ENCODE measurements around the gene C22orf23.

C22orf23 gene

GRCh38 chr22:37982938-37983859 lies 29.8 kb upstream of the C22orf23 start:
- Histone ChIP-seq H3K4me3 (ENCODE audit: low read depth, low read length) (no peak overlapping the region), H3K27ac (ENCODE audit: extremely low read depth, low read depth, low read length) (no peak overlapping the region), H3K9me3 (ENCODE audit: control insufficient read depth, insufficient read depth, low read depth, low read length) (no peaks in the 10 kb centered on the region), H3K36me3 (ENCODE audit: control insufficient read depth in 2 of 2, insufficient read depth in 1 of 2, low read length in 2 of 2) (peaks cover 0 to 2% of the 10 kb centered on the region in 2 experiments; a peak in 1 of 3 replicates), H3K4me1 (ENCODE audit: control insufficient read depth, insufficient read depth, low read length) (no peaks in the 10 kb centered on the region)
- TF ChIP-seq ZNF529 (tag by site-specific recombination; IDR thresholded peaks at IDR 0.05; ENCODE audit: insufficient replicate concordance): no peak
- no peak for TF ChIP-seq ZNF580 (tag by site-specific recombination; IDR thresholded peaks at IDR 0.05)
- TF ChIP-seq ZNF558 (tag by site-specific recombination; IDR thresholded peaks at IDR 0.05): no peak
- no peak for TF ChIP-seq SCRT2 (tag by site-specific recombination; IDR thresholded peaks at IDR 0.05)
- TF ChIP-seq ZNF624 (tag by site-specific recombination; IDR thresholded peaks at IDR 0.05): no peak
- TF ChIP-seq REST (tag by site-specific recombination; IDR thresholded peaks at IDR 0.05): no peak
- no peak for TF ChIP-seq ZNF341 (tag by site-specific recombination; IDR thresholded peaks at IDR 0.05; ENCODE audit: low read depth)
- no peak for TF ChIP-seq ZNF658 (tag by site-specific recombination; IDR thresholded peaks at IDR 0.05)
- TF ChIP-seq IKZF3 (tag by site-specific recombination; IDR thresholded peaks at IDR 0.05): no peak
- no peak for TF ChIP-seq ZNF623 (tag by site-specific recombination; IDR thresholded peaks at IDR 0.05)
- no peak for TF ChIP-seq CTCF (tag by site-specific recombination; IDR thresholded peaks at IDR 0.05)
- TF ChIP-seq ZNF561 (tag by site-specific recombination; IDR thresholded peaks at IDR 0.05; ENCODE audit: borderline replicate concordance): no peak
- TF ChIP-seq ZBTB44 (tag by site-specific recombination; IDR thresholded peaks at IDR 0.05): no peak
- no peak for TF ChIP-seq SETDB1 (IDR thresholded peaks at IDR 0.05; ENCODE audit: insufficient read length, low read length)
- TF ChIP-seq ZNF221 (tag by site-specific recombination; IDR thresholded peaks at IDR 0.05; ENCODE audit: borderline replicate concordance): no peak
- POLR2A ChIA-PET: no interaction called here
- CTCF ChIA-PET: interaction anchor here (0.9 to 4.7 kb wide), 4 partner anchors 10 to 69 kb away, joined by 3 to 22 read pairs (median 5); no protein-coding TSS in a partner anchor

- Histone ChIP-seq H3K4me1 (ENCODE audit: control insufficient read depth, insufficient read depth, low read length) (no peaks in the 10 kb centered on the region), H3K9me3 (ENCODE audit: control insufficient read depth, insufficient read depth, low read depth, low read length) (no peaks in the 10 kb centered on the region), H3K4me3 (ENCODE audit: low read depth, low read length) (no peak overlapping the region), H3K36me3 (ENCODE audit: control insufficient read depth in 2 of 2, insufficient read depth in 1 of 2, low read length in 2 of 2) (peaks cover 0 to 1% of the 10 kb centered on the region in 2 experiments; a peak in 1 of 3 replicates), H3K27ac (ENCODE audit: extremely low read depth, low read depth, low read length) (no peak overlapping the region)
- ChIA-PET CTCF (interaction anchor here (4.7 kb wide), 1 partner anchor 17 kb away, joined by 22 read pairs; no protein-coding TSS in a partner anchor), POLR2A (no interaction called here)
- TF ChIP-seq ZNF48 (tag by site-specific recombination; IDR thresholded peaks at IDR 0.05): no peak
- TF ChIP-seq ZFHX2 (tag by site-specific recombination; conservative IDR thresholded peaks at IDR 0.05): 0 out of 2 replicates have a peak, but pooled peaks have one; percentile 12
- peak; percentile 40 for TF ChIP-seq GLIS1 (tag by site-specific recombination; IDR thresholded peaks at IDR 0.05)
- TF ChIP-seq ZIC2 (tag by site-specific recombination; IDR thresholded peaks at IDR 0.05): peak; percentile 42
These were observed 28.9 kb upstream of the C22orf23 start for GRCh38 chr22:37982151-37982785.
